Measurements from ENCODE around the gene AK2. TPM values are rescaled to one million over a fixed set of nuclear protein-coding genes. Genes with fewer than 3 reads are reported as not detected.

AK2 gene
- total RNA-seq: 73.3 and 87.7 TPM in 2 replicates

GRCh38 chr1:33036526-33037503, at the start of gene AK2:
TSS of gene AK2 (minus strand) at chr1:33036883. CDS start at chr1:33036828, 55 bp downstream.

GRCh38 chr1:33080885-33081553, 44.3 kb upstream of the AK2 start, which contains the start of gene AZIN2:
TSS of gene AZIN2 (plus strand) at chr1:33081153. CDS start at chr1:33082250, 1,097 bp downstream.

GRCh38 chr1:32964461-32965250, 72.0 kb downstream of the AK2 start, which contains the start of gene RNF19B:
TSS of gene RNF19B (minus strand) at chr1:32964809. CDS start at chr1:32964685, 124 bp downstream.

Other genes with a start within 250 kb of the AK2 start
- gene YARS1, start 219.5 kb downstream of the AK2 start, total RNA-seq: 80.2 and 86.5 TPM in 2 replicates
- gene S100PBP, start 219.2 kb downstream of the AK2 start, total RNA-seq: 32.9 and 51.2 TPM in 2 replicates
- 0.87 and 1.2 TPM in 2 replicates for gene FNDC5, start 166.0 kb downstream of the AK2 start, total RNA-seq
- not detected in 2 replicates for gene HPCA, start 150.4 kb downstream of the AK2 start, total RNA-seq
- gene TMEM54, start 135.5 kb downstream of the AK2 start, total RNA-seq: 13.7 and 20.3 TPM in 2 replicates
- 8.7 and 9.3 TPM in 2 replicates for gene RNF19B, start 72.1 kb downstream of the AK2 start, total RNA-seq
- 3.3 and 4.0 TPM in 2 replicates for gene AZIN2, start 44.3 kb upstream of the AK2 start, total RNA-seq
- gene TRIM62, start 145.2 kb upstream of the AK2 start, total RNA-seq: 2.1 and 3.4 TPM in 2 replicates
- gene ZNF362, start 219.6 kb upstream of the AK2 start, total RNA-seq: 2.9 and 4.9 TPM in 2 replicates

All from aortic smooth muscle cell (primary cell).